SJCRH30 (cell line): ENCODE measurements around the gene METRN. TPM values are rescaled to one million over a fixed set of nuclear protein-coding genes. Genes with fewer than 3 reads are reported as not detected.

Experiments
- DNase-seq, 2 experiments: peaks; one replicate each; pipeline ENCODE4 v3.0.0-alpha.2; 2015 to 2020
- H3K27ac ChIP-seq: fragments of 250-450 bp; sonication (Bioruptor Pico); 2 replicates; pipeline ENCODE4 v1.5.1; 2020; ENCODE audit warnings: mild to moderate bottlenecking, moderate library complexity
- H3K27me3 ChIP-seq: fragments of 250-450 bp; sonication (Bioruptor Pico); 2 replicates; pipeline ENCODE4 v1.5.1; 2020; ENCODE audit warnings: mild to moderate bottlenecking, moderate library complexity
- H3K36me3 ChIP-seq: fragments of 250-450 bp; sonication (Bioruptor Pico); 2 replicates; pipeline ENCODE4 v1.5.1; 2020; ENCODE audit warnings: mild to moderate bottlenecking, moderate library complexity
- H3K4me1 ChIP-seq: fragments of 250-450 bp; sonication (Bioruptor Pico); 2 replicates; pipeline ENCODE4 v1.5.1; 2020; ENCODE audit warnings: mild to moderate bottlenecking, moderate library complexity
- H3K4me3 ChIP-seq: fragments of 250-450 bp; sonication (Bioruptor Pico); 2 replicates; pipeline ENCODE4 v1.5.1; 2020; ENCODE audit warnings: mild to moderate bottlenecking, moderate library complexity
- H3K9me3 ChIP-seq: fragments of 250-450 bp; sonication (Bioruptor Pico); replicated peaks from 2 replicates; pipeline ENCODE4 v1.5.1; 2020; ENCODE audit warnings: mild to moderate bottlenecking, moderate library complexity
- total RNA-seq: library from RNA; depleted of rRNA; stranded (reverse); fragments of >200 nt; shearing (Covaris generic); gene quantifications from 2 replicates; pipeline ENCODE4 v1.2.3, GENCODE V29; 2014; rRNA removed

METRN gene
- 61.7 and 77.6 TPM in 2 replicates for total RNA-seq

GRCh38 chr16:714558-715476, at the start of gene METRN:
METRN (plus strand) TSS chr16:715118; CDS start chr16:715290, 172 bp downstream.
- Histone ChIP-seq H3K4me1 (peaks cover 48% of the 10 kb centered on the region), H3K36me3 (no peaks in the 10 kb centered on the region), H3K9me3 (no peaks in the 10 kb centered on the region), H3K27ac (peak within 1 kb of the TSS; percentile 11; the same call in 1 of the 2 replicates), H3K27me3 (no peaks in the 10 kb centered on the region), H3K4me3 (peak within 1 kb of the TSS; percentile 88)
- DNase-seq, result peak; percentile 92

GRCh38 chr16:666572-666971, 48.3 kb upstream of the METRN start:
- H3K27me3 ChIP-seq, result no peaks in the 10 kb centered on the region
- DNase-seq, result no peak
- H3K36me3 ChIP-seq, result peaks cover 14% of the 10 kb centered on the region
- peaks cover 5% of the 10 kb centered on the region; the same call in 1 of the 2 replicates for H3K4me1 ChIP-seq
- no peak overlapping the region for H3K27ac ChIP-seq
- no peaks in the 10 kb centered on the region for H3K9me3 ChIP-seq
- H3K4me3 ChIP-seq, result no peak overlapping the region

- Histone ChIP-seq H3K4me3 (peak overlapping the region; percentile 88), H3K36me3 (peaks cover 19% of the 10 kb centered on the region), H3K9me3 (no peaks in the 10 kb centered on the region), H3K27me3 (no peaks in the 10 kb centered on the region), H3K27ac (no peak overlapping the region), H3K4me1 (peaks cover 5% of the 10 kb centered on the region; the same call in 1 of the 2 replicates)
- no peak for DNase-seq
Observed at GRCh38 chr16:667113-667779, 47.7 kb upstream of the METRN start.

GRCh38 chr16:667780-668518, 47.0 kb upstream of the METRN start, which contains the start of gene RHOT2:
RHOT2 (plus strand) TSS chr16:668132; CDS start chr16:668200, 68 bp downstream.
- DNase-seq, result peak; percentile 89 to 92
- Histone ChIP-seq H3K9me3 (no peaks in the 10 kb centered on the region), H3K27ac (peak within 1 kb of the TSS; percentile 39; the same call in 1 of the 2 replicates), H3K4me3 (peak within 1 kb of the TSS; percentile 88), H3K36me3 (peaks cover 26% of the 10 kb centered on the region), H3K4me1 (peaks cover 5% of the 10 kb centered on the region; the same call in 1 of the 2 replicates), H3K27me3 (no peaks in the 10 kb centered on the region)

GRCh38 chr16:668519-669171, 46.3 kb upstream of the METRN start:
- H3K4me3 ChIP-seq, result peak overlapping the region; percentile 88
- no peak for DNase-seq
- peaks cover 5% of the 10 kb centered on the region; the same call in 1 of the 2 replicates for H3K4me1 ChIP-seq
- H3K27me3 ChIP-seq, result no peaks in the 10 kb centered on the region
- H3K27ac ChIP-seq, result peak overlapping the region; percentile 39; the same call in 1 of the 2 replicates
- H3K9me3 ChIP-seq, result no peaks in the 10 kb centered on the region
- H3K36me3 ChIP-seq, result peaks cover 33% of the 10 kb centered on the region

- Histone ChIP-seq H3K9me3 (no peaks in the 10 kb centered on the region), H3K27ac (no peak overlapping the region), H3K4me1 (peaks cover 5% of the 10 kb centered on the region; the same call in 1 of the 2 replicates), H3K4me3 (no peak overlapping the region), H3K36me3 (peaks cover 41% of the 10 kb centered on the region), H3K27me3 (no peaks in the 10 kb centered on the region)
- no peak for DNase-seq
Observed at GRCh38 chr16:669666-670065, 45.3 kb upstream of the METRN start.

GRCh38 chr16:670485-671352, 44.2 kb upstream of the METRN start:
- H3K9me3 ChIP-seq, result no peaks in the 10 kb centered on the region
- no peak for DNase-seq
- H3K4me3 ChIP-seq, result no peak overlapping the region
- H3K27me3 ChIP-seq, result no peaks in the 10 kb centered on the region
- H3K36me3 ChIP-seq, result peaks cover 41% of the 10 kb centered on the region
- H3K4me1 ChIP-seq, result peaks cover 5% of the 10 kb centered on the region; the same call in 1 of the 2 replicates
- H3K27ac ChIP-seq, result no peak overlapping the region

- no peaks in the 10 kb centered on the region for H3K27me3 ChIP-seq
- H3K27ac ChIP-seq, result no peak overlapping the region
- peaks cover 5% of the 10 kb centered on the region; the same call in 1 of the 2 replicates for H3K4me1 ChIP-seq
- H3K36me3 ChIP-seq, result peaks cover 41% of the 10 kb centered on the region
- no peak for DNase-seq
- H3K4me3 ChIP-seq, result no peak overlapping the region
- H3K9me3 ChIP-seq, result no peaks in the 10 kb centered on the region
Observed at GRCh38 chr16:671353-672131, 43.4 kb upstream of the METRN start.

- peaks cover 41% of the 10 kb centered on the region for H3K36me3 ChIP-seq
- no peak overlapping the region for H3K27ac ChIP-seq
- H3K4me1 ChIP-seq, result peaks cover 5% of the 10 kb centered on the region; the same call in 1 of the 2 replicates
- H3K27me3 ChIP-seq, result no peaks in the 10 kb centered on the region
- H3K4me3 ChIP-seq, result no peak overlapping the region
- DNase-seq, result no peak
- H3K9me3 ChIP-seq, result no peaks in the 10 kb centered on the region
Observed at GRCh38 chr16:672371-672770, 42.5 kb upstream of the METRN start.

GRCh38 chr16:672851-673250, 42.1 kb upstream of the METRN start:
- Histone ChIP-seq H3K27ac (no peak overlapping the region), H3K4me3 (no peak overlapping the region), H3K27me3 (no peaks in the 10 kb centered on the region), H3K4me1 (peaks cover 5% of the 10 kb centered on the region; the same call in 1 of the 2 replicates), H3K36me3 (peaks cover 41% of the 10 kb centered on the region), H3K9me3 (no peaks in the 10 kb centered on the region)
- no peak for DNase-seq

GRCh38 chr16:673399-673991, 41.4 kb upstream of the METRN start:
- H3K4me1 ChIP-seq, result peaks cover 8% of the 10 kb centered on the region; the same call in 1 of the 2 replicates
- peaks cover 41% of the 10 kb centered on the region for H3K36me3 ChIP-seq
- no peak overlapping the region for H3K27ac ChIP-seq
- H3K27me3 ChIP-seq, result no peaks in the 10 kb centered on the region
- H3K4me3 ChIP-seq, result no peak overlapping the region
- DNase-seq, result no peak
- no peaks in the 10 kb centered on the region for H3K9me3 ChIP-seq

GRCh38 chr16:674214-674881, 40.6 kb upstream of the METRN start:
- H3K36me3 ChIP-seq, result peaks cover 41% of the 10 kb centered on the region
- H3K4me1 ChIP-seq, result peaks cover 10% of the 10 kb centered on the region; the same call in 1 of the 2 replicates
- no peaks in the 10 kb centered on the region for H3K27me3 ChIP-seq
- H3K4me3 ChIP-seq, result no peak overlapping the region
- DNase-seq, result no peak
- H3K27ac ChIP-seq, result no peak overlapping the region
- H3K9me3 ChIP-seq, result no peaks in the 10 kb centered on the region
